Suprapubic skin (tissue), 3 donors: ENCODE data around the gene TKT.

Experiments used
- POLR2A ChIP-seq, 2 donors: fragments of 450-650 bp; IDR thresholded peaks; one replicate each; pipeline ENCODE4 v1.6.1; 2017; ENCODE audit warnings: antibody characterized with exemption in 2 of 2, mild to moderate bottlenecking in 2 of 2, moderate library complexity in 2 of 2
- TF ChIP-seq, protein P1 (sequence below), 2 donors: fragments of 200-600 bp in 1 of 2; fragments of 450-650 bp in 1 of 2; sonication (generic) in 1 of 2; IDR thresholded peaks; one replicate each; pipeline ENCODE4 v1.5.1; 2016 to 2019; ENCODE audit warnings: antibody characterized with exemption in 2 of 2, mild to moderate bottlenecking in 1 of 2, moderate library complexity in 1 of 2

DNA sequence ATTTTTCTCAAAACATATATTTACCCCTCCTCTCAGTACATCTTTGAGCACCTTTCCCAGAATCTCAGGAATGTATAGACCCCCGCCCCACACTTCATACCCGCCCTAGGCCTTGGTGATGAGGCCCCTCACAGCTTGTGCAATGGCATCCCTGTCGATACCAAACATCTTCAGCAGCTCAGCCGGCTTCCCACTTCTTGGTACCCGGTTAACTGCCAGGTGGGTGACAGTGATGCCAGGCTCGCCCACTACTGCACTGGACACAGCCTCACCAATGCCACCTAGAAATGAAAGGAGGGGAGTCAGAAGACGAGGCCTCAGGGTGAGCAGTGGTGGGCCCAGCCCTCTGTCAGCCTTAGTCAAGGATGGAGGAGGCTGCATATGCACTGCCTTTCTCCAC lies 30.2 kb downstream of the TKT start:
- TF ChIP-seq, protein P1, sequence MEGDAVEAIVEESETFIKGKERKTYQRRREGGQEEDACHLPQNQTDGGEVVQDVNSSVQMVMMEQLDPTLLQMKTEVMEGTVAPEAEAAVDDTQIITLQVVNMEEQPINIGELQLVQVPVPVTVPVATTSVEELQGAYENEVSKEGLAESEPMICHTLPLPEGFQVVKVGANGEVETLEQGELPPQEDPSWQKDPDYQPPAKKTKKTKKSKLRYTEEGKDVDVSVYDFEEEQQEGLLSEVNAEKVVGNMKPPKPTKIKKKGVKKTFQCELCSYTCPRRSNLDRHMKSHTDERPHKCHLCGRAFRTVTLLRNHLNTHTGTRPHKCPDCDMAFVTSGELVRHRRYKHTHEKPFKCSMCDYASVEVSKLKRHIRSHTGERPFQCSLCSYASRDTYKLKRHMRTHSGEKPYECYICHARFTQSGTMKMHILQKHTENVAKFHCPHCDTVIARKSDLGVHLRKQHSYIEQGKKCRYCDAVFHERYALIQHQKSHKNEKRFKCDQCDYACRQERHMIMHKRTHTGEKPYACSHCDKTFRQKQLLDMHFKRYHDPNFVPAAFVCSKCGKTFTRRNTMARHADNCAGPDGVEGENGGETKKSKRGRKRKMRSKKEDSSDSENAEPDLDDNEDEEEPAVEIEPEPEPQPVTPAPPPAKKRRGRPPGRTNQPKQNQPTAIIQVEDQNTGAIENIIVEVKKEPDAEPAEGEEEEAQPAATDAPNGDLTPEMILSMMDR (IDR thresholded peaks at IDR 0.05): no peak
- TF ChIP-seq POLR2A (IDR thresholded peaks at IDR 0.05): no peak
